HG03565 (cell line): ENCODE results near the gene MTCL1.

Source experiments
- ATAC-seq: cut with Tn5 transposase; IDR thresholded peaks from one replicate; pipeline ENCODE4 v1.9.1; 2021; ENCODE audit warnings: mild to moderate bottlenecking, moderate library complexity; ENCODE audit not compliant: unreplicated experiment

The MTCL1 gene

DNA sequence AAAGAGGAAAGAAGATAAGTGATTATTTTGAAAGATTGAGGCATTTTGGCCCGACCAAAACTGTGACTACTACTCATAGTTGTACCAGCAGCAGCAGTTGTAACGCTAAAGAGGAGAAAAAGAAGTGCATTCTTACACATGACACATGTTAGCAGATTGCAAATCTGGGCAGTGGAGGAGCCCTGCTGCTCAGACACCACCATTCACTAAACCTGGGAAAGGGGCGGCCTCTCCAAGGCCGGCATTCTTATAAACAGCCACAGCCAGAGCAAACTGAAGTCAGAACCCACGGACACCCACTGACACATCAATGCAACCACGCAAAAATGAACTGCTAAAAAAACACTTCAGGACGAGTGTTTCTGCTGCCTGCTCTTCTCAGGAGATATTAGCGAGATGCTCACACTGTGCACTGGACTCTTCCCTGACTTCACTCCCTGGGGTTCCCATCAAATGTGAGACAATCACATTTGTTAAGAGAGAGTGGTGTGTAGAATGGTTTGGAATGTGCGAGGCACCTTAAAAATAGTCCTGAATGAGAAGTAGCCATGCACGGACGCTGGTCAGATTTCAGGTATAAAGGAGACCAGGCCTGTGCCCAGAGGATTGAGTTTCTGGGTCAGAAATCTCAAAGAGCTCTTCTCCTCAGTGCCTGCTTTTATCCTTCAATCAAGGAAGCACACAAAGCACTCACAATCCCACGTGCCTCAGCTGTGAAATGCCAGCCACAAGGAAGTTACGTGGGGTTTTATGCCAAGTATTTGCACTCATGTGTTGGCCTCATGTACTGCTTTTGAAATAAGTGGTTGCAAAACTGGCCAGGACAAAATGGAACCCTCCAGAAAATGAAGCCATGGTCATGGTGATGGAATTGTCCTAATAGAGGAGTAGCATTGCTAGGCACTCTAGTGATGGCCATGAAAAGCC lies 83.4 kb downstream of the MTCL1 start:
- ATAC-seq: no peak

DNA sequence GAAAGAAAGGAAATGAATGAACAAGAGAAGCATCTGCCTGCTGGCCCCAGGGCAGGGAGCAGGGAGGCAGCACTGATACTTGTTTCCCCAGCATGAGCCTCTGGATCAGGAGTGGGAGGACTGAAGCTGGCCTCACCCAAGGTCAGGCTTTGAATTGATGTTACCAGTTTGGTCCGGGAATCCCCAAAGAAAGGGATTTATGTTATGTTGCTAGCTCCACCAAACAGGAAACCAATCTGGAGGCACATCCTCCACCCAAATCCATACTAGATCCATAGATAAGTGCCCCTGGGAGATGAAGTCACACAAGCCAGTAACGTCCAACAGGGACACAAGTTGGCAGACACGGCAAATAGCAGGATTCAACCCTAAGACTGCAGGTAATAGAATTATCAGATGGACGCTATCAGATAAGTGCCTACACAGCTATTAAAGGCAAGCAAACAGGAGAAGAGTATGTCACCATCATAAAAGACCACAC lies 85.9 kb downstream of the MTCL1 start:
- no peak for ATAC-seq

DNA sequence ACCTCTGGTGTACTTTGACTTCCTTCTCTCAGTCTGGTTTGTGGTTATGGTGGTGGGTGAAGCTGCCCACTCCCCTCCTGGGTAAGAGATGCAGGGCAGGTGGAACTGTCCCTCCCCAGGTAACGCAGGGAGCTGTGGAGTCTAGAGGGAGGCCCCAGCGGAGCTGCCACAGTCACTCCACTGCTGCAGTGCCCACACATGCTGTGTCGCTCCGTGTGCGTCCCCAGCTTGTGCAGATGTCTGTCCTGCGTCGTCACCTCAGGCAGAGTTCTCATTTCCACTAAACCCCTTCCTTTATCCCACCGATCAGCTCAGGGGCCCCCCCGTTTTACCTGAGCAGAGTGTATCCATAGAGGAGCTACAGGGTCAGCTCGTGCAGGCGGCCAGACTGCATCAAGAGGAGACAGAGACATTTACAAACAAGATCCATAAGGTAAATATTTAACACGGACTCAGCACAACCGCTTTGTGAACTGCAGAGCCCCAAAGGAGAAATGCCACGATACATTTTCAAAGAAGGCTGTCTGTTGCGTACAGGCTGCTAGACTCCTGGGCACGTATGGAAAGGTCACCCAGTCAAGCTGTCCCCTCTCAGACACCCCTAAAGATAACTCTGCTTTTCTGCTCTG lies 87.4 kb downstream of the MTCL1 start:
- no peak for ATAC-seq

DNA sequence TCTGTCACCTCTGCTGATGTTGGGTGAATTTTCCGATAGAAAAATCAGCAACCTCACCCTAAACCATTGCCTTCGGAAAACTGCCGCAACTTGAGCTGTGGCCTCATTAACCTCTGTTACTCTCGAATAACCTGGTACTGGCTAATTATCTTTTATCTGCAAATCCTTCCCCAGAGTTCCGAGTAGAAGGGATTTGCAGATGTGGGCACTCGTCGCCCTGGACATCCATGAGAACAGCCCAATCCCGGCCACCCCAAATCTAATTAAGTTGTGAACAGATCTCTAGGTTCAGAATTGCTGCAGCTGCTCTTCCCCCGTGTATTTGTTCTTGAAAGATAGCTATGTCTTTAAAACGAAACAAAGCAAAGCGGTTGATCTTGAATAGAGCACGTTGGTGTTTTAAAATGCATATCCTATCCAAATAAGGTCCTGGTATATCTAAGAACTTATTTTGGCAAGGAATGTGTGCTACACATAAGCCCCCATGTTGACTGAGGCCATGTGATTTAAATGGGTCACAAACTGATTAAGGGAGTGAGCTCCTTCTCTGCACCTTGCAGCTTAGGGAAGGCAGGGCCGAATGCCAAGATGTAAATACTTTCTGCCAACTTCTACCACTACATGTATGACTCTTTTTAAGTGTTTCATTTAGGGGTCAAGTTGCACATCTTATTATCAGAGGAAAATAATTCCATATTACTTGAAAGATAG lies 88.2 kb downstream of the MTCL1 start:
- ATAC-seq: no peak

DNA sequence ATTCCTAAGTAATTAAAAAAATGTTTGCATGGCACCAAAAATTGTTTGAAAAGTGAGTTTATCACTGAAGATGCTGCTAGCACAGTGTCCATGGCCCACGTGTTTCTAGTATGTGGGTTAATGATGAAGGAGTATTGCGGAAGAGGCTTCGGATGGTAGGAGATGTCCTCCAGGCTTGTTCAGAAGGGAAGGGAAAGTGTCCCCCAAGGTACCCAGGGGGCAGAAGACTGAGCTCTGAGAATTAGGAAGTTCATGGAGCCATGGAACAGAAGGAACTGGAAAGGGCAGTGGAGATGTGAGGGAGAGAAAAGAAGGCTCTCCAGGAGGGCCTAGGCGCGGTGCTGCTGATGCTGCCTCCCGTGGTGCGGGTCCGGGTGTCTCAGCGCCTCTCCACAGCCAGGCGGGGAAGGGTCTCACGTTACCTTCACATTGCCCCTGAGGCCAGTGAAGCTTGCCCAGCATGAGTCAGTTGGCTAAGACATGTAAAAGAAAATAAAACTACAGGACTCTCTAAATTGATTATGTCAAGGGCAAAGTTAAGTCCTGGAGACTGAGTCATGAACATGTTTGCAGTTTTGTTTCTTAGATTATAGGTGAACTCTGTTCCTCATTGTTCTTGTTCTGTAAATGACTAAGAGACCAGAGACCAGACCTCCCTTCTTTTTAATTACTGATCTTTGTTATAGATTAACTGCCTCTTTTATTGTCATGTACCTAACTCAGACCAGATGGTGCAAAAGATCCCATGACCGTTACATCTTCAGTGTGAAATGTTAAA lies 89.0 kb downstream of the MTCL1 start:
- ATAC-seq: no peak

DNA sequence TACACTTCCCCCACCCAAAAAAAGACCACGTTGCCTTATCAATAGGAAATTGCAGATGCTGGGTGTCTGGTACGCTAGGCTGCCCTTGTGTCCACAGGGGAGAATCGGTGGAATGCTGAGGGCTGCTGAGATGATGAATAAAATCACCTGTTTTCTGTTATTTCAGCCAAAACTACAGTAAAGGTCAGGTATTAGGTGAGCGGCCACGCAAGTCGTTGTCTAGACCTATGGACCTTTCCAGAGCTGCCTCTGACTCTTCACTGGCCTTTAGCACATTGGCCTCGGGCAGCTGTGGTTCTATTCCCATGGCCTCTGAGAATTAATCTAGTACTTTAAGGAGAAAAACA lies 89.6 kb downstream of the MTCL1 start:
- no peak for ATAC-seq

DNA sequence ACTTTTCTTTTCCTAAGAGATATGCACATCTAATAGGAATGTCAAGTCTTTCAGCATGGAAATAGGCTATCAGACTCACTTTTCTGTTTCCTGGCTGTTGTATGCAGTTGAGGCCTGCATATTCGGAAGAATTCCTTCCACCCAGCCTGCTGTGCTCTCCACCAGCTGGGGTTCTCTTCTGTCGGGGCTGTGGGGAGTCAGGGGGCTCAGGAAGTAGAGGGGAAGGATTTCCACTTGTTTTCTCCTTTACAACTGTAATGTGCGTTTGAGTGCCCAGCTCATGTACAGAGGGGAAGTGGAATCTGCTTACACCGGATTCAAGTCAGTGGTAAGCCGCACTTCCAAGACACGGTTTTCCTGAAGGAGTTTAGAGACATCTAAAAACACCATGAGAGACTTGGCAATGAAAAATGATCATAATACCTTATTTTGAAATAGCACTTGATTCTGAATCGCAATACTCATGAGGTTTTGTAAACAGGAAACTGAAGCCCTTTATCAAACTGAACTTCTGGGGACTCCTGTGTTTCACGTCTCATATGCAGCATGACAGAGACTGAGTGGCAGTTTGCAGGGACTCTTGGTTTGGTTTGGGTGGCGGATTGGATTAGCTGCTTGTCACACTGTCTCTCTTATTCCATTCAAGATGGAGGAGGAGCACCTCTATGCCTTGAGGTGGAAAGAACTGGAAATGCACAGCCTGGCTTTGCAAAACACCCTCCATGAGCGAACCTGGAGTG lies 90.4 kb downstream of the MTCL1 start:
- no peak for ATAC-seq

DNA sequence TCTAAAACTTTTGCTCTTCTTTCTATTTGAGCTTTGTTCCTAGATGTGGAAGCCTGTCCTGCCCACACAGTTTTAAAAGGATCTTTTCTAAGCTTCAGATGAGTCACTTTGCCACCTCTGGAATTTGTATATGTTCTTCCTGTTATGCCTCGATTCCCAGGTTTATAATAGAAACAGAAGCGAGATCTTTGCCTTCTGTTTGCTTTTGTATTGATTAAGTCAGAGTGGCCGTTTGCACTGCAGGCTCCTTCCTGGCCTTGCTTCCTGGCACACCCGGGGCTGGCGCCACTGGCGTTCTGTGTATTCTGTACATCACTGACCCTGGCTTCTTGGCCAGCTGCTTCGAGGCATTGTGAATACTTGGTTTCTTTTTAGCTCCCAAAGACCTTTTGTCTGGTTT lies 91.8 kb downstream of the MTCL1 start:
- ATAC-seq: no peak

DNA sequence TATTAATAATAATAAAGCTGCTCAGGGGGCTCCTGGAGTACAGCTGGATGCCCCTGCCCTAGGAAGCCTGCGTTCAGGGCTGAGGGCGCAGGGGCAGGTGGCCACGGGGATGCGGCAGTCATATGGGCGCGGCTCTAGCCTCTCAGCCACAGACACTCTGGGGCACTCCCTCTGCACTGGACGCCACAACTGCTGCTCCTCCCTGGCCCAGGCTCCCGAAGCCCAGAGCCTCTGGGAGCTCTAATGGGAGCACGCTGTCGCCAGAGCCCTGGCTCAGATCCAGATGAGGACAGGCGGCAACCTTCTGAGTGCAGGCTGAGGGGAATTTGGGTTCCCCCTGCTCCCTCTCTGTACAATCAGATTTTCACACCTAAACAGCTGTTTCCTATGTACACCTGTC lies 93.6 kb downstream of the MTCL1 start:
- no peak for ATAC-seq

DNA sequence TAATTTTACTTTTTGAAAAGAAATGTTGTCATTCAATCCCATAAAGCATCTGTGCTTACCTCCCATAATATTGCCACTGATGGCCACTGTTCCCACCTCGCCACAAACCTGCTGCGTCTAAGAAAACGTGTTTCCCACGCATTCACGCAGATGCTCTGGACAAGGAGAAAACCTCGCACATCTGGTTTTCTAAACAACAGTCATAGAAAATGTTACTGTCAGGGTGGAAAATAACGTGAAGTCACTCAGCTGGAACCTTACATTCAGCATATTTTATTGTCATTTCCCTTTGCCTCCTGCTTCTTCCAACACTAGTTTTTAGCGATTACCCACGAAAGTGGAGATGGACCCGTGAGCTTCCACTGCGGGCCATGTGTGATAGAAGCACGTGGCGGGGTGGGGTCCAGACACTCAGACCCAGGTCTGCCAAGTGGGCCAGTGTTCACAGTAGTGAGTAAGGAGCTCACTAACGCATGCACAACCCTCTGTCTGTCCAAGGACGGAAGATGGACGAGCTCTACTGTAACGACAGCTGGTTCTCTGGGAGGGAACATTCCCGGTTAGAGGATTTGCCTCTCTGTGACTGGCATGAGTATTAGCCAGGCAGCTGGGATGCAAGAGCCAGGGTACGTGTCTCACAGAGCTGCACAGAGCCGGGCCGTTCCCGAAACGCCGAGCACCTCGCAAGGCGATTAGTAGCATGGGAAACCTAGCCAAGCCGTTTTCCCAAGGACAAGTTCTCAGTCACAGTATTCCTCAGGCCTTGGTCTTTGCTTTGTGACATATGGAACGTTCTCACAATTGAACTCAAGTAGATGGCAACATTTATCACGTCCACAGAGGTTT lies 94.5 kb downstream of the MTCL1 start:
- no peak for ATAC-seq

DNA sequence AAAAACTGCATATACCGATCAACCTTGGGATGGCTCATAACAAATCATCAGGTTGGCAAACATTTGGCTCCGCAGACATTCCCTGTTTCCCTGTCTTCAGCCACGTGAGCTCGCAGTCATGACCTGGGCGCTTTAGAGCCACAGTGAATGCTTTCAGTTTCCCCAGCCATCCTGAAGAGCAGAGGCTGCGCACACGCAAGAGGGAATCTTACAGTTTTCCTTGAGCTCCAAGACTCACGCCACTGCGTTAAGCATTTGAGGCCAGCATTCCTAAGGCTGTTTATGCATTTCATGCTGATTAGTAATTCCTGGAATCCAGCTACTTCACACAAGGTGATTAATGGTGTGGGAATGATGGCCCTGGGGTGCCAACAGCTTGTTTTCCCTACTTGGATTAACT lies 95.1 kb downstream of the MTCL1 start:
- ATAC-seq: no peak

DNA sequence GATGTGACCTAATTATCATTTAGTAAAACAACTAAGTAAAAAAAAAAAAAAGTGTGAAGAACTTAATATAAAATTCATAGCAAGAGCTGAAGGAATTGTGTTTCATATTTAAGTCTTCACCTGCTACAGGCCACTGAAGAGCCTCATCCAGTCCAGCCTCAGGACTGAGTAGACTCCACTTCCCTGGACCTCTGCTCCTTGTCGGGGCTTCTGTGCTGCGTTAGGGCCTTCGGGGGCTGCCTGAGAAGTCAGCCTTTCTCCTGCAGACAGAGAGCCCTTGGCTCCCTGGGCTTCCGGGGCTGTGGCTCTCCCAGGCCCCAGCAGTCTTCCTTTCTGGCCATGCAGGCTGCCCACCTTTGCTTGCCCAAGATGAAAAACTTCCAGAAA lies 95.5 kb downstream of the MTCL1 start:
- no peak for ATAC-seq

DNA sequence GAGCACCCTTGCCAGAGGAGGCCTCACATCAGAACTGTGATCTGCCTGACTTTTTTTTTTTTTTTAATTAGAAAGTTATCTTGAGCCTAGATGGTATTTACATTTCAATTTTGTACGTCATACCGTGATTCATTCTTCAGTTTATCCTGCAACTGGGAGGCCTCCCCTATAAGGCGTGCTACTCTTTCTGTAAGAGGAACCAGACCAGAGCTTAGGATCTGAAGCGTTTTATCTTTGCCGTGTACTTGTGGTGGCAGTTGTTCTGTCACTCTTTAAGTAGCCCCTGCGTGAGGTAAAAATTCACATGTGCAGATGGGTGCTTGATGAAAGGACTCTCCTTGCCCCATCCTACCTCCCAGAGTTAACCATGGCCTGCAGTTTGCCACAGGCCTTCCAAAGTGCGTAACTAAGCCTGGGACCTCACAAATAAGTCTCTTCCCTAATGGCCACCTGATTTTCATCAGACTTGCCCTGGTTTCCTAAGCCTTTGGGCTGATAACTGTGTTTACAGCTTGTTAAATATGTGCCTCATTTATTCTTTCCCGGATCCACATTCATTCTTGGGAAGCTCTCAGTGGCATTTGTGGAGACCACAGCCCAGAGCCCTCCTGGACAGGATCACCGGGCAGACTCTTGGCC lies 96.0 kb downstream of the MTCL1 start:
- no peak for ATAC-seq

DNA sequence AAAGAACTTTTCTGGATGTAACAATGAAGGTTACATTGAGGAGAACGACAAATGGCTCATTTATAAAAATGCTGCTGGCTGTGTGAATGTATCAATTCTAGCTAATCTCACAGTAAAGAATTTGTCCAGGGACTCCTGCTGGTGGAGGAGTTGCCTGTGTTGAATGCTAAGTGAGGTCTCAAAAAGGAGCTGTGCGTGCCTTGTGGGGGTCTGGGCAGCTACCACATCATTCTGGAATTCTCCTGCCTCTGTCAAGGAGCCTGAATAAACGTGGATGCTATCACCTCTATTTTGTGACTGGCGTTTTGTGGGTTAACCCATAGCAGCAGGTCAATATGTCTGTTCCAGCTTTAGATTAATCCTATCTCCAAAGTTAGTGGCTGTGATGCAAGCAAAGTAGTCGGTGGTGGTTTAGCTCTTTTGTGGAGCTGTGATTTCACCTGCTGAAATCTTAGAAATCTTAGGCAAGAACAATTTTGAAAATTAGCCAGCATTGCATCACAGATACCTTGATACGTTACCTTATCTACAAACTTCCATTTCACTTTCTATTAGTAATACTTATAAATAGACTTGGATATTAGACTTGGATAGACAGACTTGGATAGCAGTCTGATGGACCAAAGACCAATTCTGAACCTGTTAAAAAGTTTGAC lies 96.8 kb downstream of the MTCL1 start:
- no peak for ATAC-seq

DNA sequence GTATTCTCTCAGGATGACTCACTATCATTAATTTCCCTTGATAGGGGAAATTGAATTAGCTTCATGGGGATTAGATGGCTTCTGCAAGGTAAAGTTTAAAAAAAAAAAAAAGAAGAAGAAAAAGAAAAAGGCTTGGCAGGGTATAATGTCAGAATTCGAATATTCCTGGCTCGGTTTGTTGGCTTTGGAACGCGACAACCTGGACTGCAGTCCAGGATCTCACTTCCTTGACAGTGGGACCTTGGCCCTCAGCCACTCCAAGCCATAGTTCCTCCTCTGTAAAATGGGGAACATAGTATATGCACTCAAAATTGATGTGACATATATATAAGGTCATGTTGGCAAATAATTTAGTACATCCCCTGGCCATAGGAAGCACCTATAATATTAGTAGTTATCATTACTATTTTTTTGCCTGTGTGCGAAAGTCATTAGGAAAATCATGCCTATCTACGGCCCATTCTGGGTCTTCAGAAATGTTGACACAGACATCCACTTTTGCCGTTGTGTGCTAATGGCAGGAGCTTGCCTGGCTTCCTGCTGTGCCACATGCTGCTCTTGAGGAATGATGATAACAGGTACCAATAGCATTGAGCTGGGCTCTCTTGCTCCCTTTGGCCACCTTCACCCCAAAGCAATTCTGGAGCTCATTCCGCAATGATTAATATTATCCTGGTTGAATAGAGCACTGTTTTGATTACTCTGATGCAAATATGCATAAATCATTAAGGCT lies 97.9 kb downstream of the MTCL1 start:
- ATAC-seq: no peak

DNA sequence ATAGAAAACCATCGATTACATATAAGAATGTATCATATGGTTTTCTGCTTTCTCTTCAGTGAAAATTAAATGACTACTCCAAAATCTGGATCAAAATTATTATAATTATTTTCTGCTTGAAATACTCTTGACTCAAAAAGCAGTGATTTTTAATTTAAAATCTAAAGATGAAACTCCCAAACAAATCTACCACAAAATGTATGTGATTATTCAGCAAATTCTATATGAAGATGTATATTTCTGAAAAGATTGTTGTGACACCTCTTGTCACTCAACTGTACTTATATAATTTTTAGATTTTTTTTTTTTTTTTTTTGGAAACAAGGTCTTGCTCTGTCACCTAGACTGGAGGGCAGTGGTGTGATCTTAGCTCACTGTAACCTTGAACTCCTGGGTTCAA lies 98.6 kb downstream of the MTCL1 start:
- no peak for ATAC-seq

DNA sequence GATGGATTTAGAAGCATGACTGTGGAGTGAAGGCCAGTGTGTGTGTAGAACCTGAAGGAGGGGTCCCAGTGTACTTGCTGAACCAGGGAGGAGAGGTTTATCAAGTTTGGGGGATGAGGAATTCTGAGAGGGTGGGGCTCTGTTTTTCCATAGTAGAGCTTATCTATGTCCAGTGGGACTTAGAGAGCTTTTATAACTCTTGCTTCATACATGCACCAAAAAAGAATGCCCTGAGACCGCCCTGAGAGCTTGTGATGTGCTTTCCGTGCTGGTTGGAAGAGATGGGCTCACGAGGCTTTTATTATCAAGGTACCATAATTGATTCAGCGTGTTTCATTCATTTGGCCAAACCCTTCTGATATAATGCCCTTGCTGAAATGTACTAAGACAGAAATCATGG lies 100.2 kb downstream of the MTCL1 start:
- ATAC-seq: no peak
